Erythroblast (primary cell): ENCODE data around the gene DEFB110.

Experiments used
- DNase-seq, 2 experiments: peaks; one replicate each; lab custom pipeline; 2025; lab: John Stamatoyannopoulos, UW
- GATA1 ChIP-seq: IDR thresholded peaks from 2 replicates; pipeline ENCODE4 v1.6.1; 2011; ENCODE audit warnings: low read depth, mild to moderate bottlenecking, control low read depth, low read length, moderate library complexity
- POLR2A ChIP-seq: IDR thresholded peaks from 2 replicates; pipeline ENCODE4 v1.6.1; 2011; ENCODE audit warnings: mild to moderate bottlenecking, low read length

Gene DEFB110

DNA sequence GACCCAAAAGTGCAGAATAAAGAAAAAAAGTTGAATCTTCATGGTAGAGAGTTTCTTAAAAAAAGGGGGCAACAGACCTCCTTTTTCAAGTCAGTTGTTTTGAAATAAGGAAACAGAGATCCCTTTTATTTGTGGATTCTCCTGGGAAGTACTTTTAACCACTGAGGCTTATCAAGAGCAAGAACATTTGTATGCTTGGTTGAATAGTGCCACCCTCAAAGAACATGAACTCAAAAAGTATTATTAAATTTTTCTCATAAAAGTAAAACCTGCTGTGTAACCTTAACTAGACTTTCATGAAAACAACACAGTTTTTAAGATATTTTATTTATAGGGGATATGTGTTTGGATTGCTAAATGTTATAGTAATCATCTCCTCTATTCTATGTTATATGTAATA, at the start of gene DEFB110:
TSS of gene DEFB110 (minus strand) at position 101 of the 400 bp plus-strand sequence. CDS start at position 42, 59 bp downstream.
- no peak for DNase-seq
- TF ChIP-seq GATA1 (no peak), POLR2A (no peak)

DNA sequence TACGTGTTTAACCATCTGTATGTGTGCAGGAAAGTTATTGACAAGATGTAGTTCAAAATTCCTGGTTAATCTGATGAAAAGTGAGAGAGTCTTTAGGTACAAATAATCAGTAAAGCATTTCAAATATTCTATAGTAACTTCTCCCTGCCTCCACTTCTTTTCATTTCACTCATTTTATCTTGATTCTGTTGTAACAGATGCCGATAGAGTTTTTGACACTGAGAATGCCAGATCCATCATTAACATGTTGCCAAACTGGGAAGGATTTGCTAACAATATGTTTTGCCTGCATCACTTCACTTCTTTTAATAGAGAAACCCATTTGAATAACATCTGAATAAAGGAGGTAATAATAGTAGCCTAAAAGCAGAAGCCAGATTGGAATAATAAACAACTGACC, 48.3 kb upstream of the DEFB110 start:
- no peak for DNase-seq
- TF ChIP-seq POLR2A (no peak), GATA1 (no peak)

DNA sequence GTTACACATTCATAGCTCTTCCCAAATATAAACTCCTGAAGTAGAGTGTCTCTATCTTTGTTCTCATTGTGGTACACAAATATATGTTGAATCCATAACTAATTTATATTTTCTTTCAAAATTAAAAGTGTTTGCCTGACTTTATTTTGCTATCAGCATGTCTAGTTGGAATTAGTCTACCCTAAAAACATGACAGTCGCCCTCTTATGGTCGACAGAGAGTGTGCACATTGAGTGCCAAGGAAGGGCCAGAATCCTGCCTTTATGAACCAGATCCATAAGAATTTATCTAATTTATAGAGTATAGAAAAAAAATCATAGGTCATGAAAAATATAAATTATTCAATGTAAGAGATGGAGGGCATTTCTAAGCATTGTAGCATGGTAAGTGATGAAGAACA, 40.3 kb upstream of the DEFB110 start:
- peak; percentile 7 to 42 for DNase-seq
- TF ChIP-seq POLR2A (no peak), GATA1 (no peak)

DNA sequence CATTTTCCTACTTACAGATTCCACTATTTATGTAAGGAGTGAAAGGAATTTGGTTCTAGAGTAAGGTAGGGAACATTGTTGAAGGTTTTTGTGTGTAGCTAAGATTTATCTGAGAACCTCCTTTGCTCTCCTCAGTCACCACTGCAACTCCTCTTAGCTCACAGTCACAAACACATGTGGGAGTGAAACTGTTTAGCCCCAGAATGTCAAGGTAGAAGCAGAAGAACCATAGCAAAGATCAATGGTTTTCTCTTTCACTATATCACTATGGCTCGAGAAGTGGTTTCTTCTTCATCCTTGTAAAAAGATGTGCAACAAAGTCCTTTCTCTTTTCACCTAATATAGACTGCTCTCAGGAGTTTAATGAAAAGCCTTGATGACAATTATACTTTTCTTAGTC, 34.4 kb upstream of the DEFB110 start:
- no peak for DNase-seq
- TF ChIP-seq POLR2A (no peak), GATA1 (no peak)

DNA sequence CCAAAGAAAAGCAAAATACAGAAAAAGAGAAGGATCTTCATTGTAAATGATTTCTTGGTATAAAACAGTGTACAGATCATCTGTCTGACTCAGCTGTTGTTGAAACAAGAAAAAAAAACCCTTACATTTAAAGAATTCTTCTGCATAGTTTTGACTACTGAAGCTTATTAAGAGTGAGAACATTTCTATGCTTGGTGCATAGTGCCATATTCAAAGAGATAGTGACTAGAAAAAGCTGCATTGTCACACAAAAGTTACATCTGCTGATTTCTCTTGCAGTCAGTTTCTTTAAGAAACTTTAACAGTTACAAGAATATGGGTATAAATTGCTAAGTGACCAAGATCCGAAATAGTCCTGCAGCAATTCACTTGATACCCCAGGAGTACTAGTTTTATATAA, 28.0 kb upstream of the DEFB110 start, which contains the start of gene DEFB112:
TSS of gene DEFB112 (minus strand) at position 101 of the 400 bp plus-strand sequence. CDS start at position 41, 60 bp downstream.
- DNase-seq: no peak
- no peak for TF ChIP-seq GATA1

DNA sequence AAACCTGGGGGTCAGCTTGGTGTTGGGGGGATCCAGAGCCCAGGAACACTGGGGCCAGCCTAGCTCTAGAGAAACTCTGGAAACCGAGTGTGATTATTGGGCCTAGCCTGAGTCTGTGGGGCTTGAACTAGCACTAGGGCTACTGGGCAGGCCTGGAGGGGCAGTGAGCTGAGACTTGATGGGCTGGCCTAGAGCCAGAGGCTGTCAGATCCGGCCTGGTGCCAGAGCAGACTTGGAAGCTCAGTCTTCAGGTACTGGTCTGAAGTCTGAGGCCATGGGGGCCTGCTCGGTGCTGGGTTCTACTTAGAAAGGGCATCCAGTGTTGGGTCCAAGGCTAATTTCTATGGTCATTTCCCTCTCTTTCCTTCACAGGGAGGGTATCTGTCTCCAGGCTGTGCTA, 25.2 kb upstream of the DEFB110 start:
- DNase-seq: no peak
- TF ChIP-seq POLR2A (no peak), GATA1 (no peak)

DNA sequence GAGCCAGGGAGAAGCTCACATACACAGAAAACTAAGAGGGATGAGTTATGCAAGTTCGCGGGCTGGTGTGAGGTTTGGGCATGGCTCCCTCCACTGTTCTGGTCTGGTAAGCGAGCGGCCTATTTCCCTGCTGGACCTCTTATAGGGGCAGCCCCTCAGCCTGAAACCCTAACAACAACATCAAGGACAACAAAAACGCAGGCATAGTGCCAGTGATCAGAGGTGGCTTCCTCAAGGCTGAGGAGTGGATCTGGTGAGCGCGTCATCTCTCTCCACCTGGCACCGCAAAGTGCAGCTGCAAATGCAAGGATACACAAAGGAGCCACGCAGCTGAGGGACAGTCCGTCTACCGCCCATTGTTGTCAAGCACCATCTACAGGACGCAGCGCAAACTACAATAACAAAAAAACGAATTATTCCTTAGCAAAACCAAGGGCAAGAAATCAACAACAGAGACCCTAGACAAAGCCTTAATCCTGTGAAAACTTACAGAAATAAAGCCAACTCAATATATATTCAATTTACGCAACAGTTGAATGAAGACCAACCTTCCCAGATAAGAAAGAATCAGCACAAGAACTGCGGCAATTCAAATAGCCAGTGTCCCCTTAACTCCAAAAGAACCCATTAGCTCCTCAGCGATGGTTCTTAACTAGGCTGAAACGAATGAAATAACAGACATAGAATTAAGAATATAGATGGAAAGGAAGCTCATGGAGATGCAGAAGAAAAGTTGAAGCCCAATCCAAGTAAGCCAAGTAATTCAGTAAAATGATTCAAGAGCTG, 9.2 kb upstream of the DEFB110 start:
- peak; percentile 45 to 49 for DNase-seq
- TF ChIP-seq GATA1 (no peak), POLR2A (no peak)

DNA sequence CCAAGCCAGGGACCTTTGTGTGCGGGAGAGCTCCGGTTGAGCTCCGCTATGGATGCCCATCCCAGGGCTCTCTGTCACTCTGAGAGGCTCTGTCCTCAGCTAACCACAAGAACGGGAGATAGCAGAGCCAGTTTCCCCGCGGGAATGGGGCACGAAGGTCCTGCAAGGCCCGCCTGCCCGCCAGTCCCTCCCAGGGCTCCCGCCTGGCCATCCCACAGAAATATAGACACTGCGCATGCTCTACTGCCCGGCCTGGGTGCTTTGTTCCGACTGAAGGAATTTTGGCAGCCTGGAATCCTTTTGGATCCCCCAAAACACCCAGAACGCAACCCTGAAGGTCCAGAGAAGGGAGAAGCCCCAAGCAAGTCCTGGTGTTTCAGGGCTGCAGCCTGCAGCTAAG, 8.6 kb upstream of the DEFB110 start:
- TF ChIP-seq GATA1 (no peak), POLR2A (no peak)
- no peak for DNase-seq

DNA sequence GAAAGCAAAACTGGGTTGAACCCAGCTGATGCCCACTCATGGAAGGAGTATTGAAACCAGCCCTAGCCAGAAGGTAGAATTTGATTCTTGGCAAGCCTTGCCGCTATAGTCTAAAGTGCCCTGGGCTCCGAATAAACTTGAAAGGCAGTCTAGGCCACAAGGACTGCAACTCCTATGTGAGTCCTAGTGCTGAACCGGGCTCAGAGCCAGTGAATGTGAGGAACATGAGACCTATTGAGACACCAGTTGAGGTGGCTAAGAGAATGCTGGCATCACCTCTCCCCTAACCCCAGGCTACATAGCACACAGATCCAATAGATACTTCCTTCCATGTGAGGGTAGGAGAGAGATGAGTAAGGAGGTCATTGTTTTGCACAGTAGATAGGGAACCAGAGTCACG, 3.5 kb upstream of the DEFB110 start:
- DNase-seq: no peak

DNA sequence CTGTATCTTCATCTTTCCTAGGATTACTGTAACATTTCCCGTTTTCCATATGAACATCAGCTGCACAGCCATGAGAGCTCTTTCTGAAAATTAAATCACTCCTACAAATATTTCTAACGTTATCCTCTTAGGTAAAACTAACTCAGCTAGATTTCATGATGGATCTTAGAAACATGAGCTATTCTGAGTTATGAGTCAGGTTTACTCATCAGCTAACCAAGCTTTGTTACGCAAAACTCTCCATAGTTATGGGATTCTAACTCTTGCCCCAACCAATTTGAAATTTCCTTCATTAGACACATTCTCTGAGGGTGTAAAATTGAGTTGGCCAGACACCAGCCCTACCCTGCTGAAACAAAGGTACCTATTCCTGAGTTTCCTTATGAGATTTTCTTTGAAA, 14.0 kb downstream of the DEFB110 start:
- DNase-seq: no peak

More for the DNA sequence above, 3.5 kb upstream of the DEFB110 start:
- no peak for TF ChIP-seq GATA1
- TF ChIP-seq POLR2A: no peak

DNA sequence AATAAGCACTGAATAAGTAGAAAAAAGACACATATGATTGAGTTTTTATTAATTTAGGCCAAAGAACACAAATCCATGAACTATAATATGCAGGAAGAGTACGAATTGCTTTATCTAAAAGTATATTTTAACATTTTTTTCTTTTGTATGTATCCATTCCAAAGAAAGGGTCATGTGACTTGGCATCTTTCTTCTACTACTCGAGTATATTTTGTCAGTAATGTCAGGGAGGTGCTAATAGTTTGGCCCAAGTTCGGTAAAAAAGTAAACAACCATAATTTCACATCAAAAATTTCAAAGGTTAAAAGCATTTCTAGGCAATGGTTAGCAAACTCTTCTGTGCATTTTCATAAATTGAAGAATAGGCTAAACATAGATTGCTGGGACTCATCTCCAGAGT, 18.7 kb downstream of the DEFB110 start:
- TF ChIP-seq POLR2A (no peak), GATA1 (no peak)
- no peak for DNase-seq

More for the DNA sequence above, 14.0 kb downstream of the DEFB110 start:
- TF ChIP-seq POLR2A (no peak), GATA1 (no peak)

DNA sequence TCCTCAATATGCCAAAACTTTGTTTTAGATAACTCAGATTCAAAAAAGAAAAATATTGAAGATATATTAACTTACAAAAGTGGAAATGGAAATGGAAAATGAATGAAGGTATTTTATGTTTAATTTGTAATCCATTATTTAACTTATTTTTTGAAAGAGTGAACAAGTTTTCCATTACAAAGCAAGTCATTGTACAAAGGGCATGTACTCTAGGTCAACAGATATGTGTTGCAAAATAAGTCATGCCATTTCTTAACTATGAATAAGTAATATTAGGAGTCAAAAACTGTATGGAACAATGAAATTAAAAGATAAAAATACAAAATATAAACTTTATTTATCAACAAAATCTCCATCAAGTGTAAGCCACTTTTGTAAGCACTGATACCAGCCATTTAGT, 26.5 kb downstream of the DEFB110 start:
- DNase-seq: no peak
- TF ChIP-seq POLR2A (no peak), GATA1 (no peak)

DNA sequence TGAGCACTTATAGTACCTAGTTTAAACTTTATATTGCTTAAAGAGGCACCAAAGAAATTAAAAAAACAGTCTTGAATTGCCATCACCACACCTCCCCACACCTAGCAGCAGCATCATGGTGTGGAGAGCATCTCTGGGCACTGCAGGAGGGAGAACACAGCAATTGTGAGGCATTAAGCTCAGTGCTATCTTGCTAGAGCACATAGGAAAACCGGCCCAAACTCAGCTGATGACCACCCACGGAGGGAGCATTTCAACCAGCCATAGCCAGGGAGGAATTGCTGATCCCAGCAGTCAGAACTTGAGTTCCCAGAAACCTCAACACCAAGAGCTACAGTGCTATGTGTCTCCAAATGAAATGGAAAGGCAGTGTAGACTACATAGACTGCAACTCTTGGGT, 32.9 kb downstream of the DEFB110 start:
- DNase-seq: no peak
- TF ChIP-seq POLR2A: no peak
- TF ChIP-seq GATA1: no peak

DNA sequence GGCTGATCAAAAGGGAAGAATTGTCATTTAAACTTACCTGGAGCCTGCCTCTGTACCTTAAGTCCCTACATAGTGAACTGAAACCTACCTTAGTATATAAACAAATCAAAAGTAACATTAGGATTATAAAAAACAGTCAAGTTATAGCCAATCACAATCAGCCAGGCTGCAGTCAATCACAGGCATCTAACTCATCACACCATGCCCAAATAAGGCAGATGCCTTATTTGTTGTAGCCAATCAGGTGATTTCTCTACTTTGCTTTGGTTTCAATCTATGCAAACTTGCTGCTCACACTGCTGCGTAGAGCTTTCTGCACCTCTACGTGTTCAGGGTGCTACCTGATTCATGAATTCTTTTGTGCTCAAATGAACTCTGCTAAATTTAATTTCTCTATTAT, 34.0 kb downstream of the DEFB110 start:
- TF ChIP-seq POLR2A: no peak
- TF ChIP-seq GATA1: no peak
- no peak for DNase-seq

DNA sequence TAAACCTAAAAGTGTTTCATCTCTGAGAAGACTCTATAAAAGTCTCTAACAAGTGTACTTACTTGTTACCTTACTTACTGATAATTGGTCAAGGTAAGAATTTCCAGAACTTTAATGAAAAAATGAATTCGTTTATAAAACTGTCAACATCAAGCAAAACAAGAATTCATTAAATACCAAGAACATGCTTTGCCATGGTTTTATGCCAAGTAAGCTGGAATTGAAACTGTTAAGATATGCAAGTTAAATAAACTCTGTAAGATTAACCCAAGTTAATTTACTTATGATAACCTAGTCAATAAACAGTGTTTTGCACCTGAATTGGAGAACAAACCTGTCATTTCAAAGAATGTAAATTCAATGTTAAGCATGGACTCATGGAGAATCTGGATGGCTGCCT, 35.2 kb downstream of the DEFB110 start:
- DNase-seq: no peak
- TF ChIP-seq GATA1 (no peak), POLR2A (no peak)
